K562 (cell line): ENCODE measurements around the gene NTS. TPM values are rescaled to one million over a fixed set of nuclear protein-coding genes. Genes with fewer than 3 reads are reported as not detected.
A peak's percentile ranks its signal among the peaks of the same experiment; 100 is the strongest.

Source experiments
- ATAC-seq: fragments of 200-7000 bp; cut with Tn5 transposase; 3 replicates; pipeline ENCODE4 v1.9.1; 2020; ENCODE audit warnings: moderate library complexity
- BruUV-seq: library from RNA; stranded (reverse); fragments of 400-500 nt; replicated peaks from 2 replicates; lab custom pipeline; 2021; lab: Mats Ljungman, UMichigan
- CTCF ChIA-PET: fragments of 300-600 bp; formaldehyde crosslinking; extraction: SDS; loops from one replicate; lab custom pipeline; 2021; ENCODE audit warnings: low intra/inter-chr PET ratio; lab: Yijun Ruan, JAX
- POLR2A ChIA-PET: fragments of 300-600, 350-650 bp; sonication (Branson Sonifier 250); formaldehyde crosslinking; extraction: SDS; loops from one replicate; lab custom pipeline; 2021; ENCODE audit warnings: antibody characterized with exemption, inconsistent platforms; lab: Yijun Ruan, JAX
- DNase-seq, 4 experiments: peaks; one replicate each; pipeline versions ENCODE4 v3.0.0 to v3.0.0-alpha.2; 2011 to 2018; ENCODE audit warnings: low spot score in 3 of 4, mixed read lengths in 3 of 4; ENCODE audit errors: extremely low read depth in 1 of 4
- FAIRE-seq: peaks from 2 replicates; lab custom pipeline; 2011; peaks lifted over from hg19 to GRCh38; lab: Jason Lieb, UNC
- H2AFZ ChIP-seq: 2 replicates; pipeline ENCODE4 v1.6.0; 2011; ENCODE audit warnings: low read depth, low read length, control low read depth, inconsistent platforms
- H3K27ac ChIP-seq: fragments of 200-600 bp; 3 replicates; pipeline ENCODE4 v1.8.0; 2011; ENCODE audit warnings: low read depth, mild to moderate bottlenecking, control low read depth, inconsistent platforms, low read length, moderate library complexity, mixed read lengths; ENCODE audit errors: extremely low read depth
- H3K27me3 ChIP-seq, 2 experiments: fragments of 300-600 bp in 1 of 2; 2 replicates in 1 of 2; 3 replicates in 1 of 2; pipeline versions ENCODE4 v1.6.0 to v1.8.0; 2011; ENCODE audit warnings: inconsistent platforms in 2 of 2, low read length in 2 of 2, mild to moderate bottlenecking in 1 of 2, mixed read lengths in 1 of 2, moderate library complexity in 1 of 2; ENCODE audit not compliant: control insufficient read depth in 2 of 2, insufficient read depth in 2 of 2
- H3K36me3 ChIP-seq: fragments of 300-600 bp; 3 replicates; pipeline ENCODE4 v1.8.0; 2011; ENCODE audit warnings: mild to moderate bottlenecking, low read length, inconsistent platforms; ENCODE audit not compliant: control insufficient read depth, insufficient read depth
- H3K4me1 ChIP-seq, 2 experiments: fragments of 200-600 bp in 1 of 2; replicated peaks in 1 of 2; 2 replicates in 1 of 2; 3 replicates in 1 of 2; pipeline versions ENCODE4 v1.5.1 to v1.8.0; 2011; ENCODE audit warnings: inconsistent platforms in 2 of 2, low read length in 2 of 2, mild to moderate bottlenecking in 1 of 2, mixed read lengths in 1 of 2, moderate library complexity in 1 of 2; ENCODE audit not compliant: control insufficient read depth in 2 of 2, insufficient read depth in 2 of 2
- H3K4me2 ChIP-seq: 2 replicates; pipeline ENCODE4 v1.6.1; 2011; ENCODE audit warnings: low read length, control low read depth, inconsistent platforms, mixed read lengths; ENCODE audit not compliant: insufficient read depth
- H3K4me3 ChIP-seq: fragments of 200-600 bp; sonication (generic), shearing (Covaris generic); 2 replicates; pipeline ENCODE4 v1.5.1; 2016; ENCODE audit warnings: control low read depth, inconsistent platforms
- H3K79me2 ChIP-seq: fragments of 200-600 bp; 3 replicates; pipeline ENCODE4 v1.8.0; 2011; ENCODE audit warnings: low read length, inconsistent platforms; ENCODE audit not compliant: control insufficient read depth, insufficient read depth
- H3K9ac ChIP-seq, 2 experiments: 2 replicates each; pipeline versions ENCODE4 v1.6.0 to v1.6.1; 2011; ENCODE audit warnings: low read depth in 2 of 2, low read length in 2 of 2, control low read depth in 1 of 2, inconsistent platforms in 1 of 2, mild to moderate bottlenecking in 1 of 2, mixed read lengths in 1 of 2; ENCODE audit not compliant: insufficient read depth in 1 of 2
- H3K9me1 ChIP-seq: one replicate; pipeline ENCODE4 v1.6.0; 2011; ENCODE audit warnings: inconsistent platforms, mild to moderate bottlenecking, low read length, moderate library complexity; ENCODE audit not compliant: control insufficient read depth, insufficient read depth
- H3K9me3 ChIP-seq: replicated peaks from 2 replicates; pipeline ENCODE4 v1.5.1; 2011; ENCODE audit warnings: low read depth, low read length, inconsistent platforms; ENCODE audit not compliant: control insufficient read depth, insufficient read depth
- H4K20me1 ChIP-seq: replicated peaks from 2 replicates; pipeline ENCODE4 v1.6.1; 2011; ENCODE audit warnings: low read length, inconsistent platforms, mixed read lengths; ENCODE audit not compliant: control insufficient read depth, insufficient read depth
- CBFA2T3 ChIP-seq: fragments of 450-650 bp; IDR thresholded peaks from 2 replicates; pipeline ENCODE4 v1.6.1; 2017
- CTCF ChIP-seq, 3 experiments: IDR thresholded peaks in 2 of 3; conservative IDR thresholded peaks in 1 of 3; 2 replicates each; pipeline ENCODE4 v1.5.1; 2011 to 2012; ENCODE audit warnings: low read length in 3 of 3, mild to moderate bottlenecking in 3 of 3, control low read depth in 2 of 3, improper control_type of control experiment in 1 of 3, inconsistent platforms in 1 of 3, low read depth in 1 of 3, mixed read lengths in 1 of 3, moderate library complexity in 1 of 3; ENCODE audit not compliant: insufficient read depth in 2 of 3
- RAD21 ChIP-seq, 2 experiments: fragments of 250-450 bp in 1 of 2; fragments of 450-650 bp in 1 of 2; sonication (Bioruptor Pico) in 1 of 2; formaldehyde crosslinking in 1 of 2; IDR thresholded peaks in 1 of 2; conservative IDR thresholded peaks in 1 of 2; 2 replicates each; pipeline versions ENCODE4 v1.4.0 to v1.8.0; 2020 to 2022; ENCODE audit warnings: mild to moderate bottlenecking in 2 of 2, moderate library complexity in 1 of 2
- ZBTB43 ChIP-seq: sonication (generic); formaldehyde crosslinking; IDR thresholded peaks from 2 replicates; pipeline ENCODE4 v1.8.0; 2023; ENCODE audit warnings: mild to moderate bottlenecking, missing genetic modification reagents
- ZNF165 ChIP-seq: fragments of 250-450 bp; sonication (Bioruptor Pico); IDR thresholded peaks from 2 replicates; pipeline ENCODE4 v1.4.0; 2020; ENCODE audit warnings: borderline replicate concordance
- ZNF75A ChIP-seq: fragments of 450-650 bp; formaldehyde crosslinking; IDR thresholded peaks from 2 replicates; pipeline ENCODE4 v1.4.0; 2020; ENCODE audit warnings: mild to moderate bottlenecking
- WGBS: fragments of 100-300 bp; shearing (Covaris generic); methylation state at CpG from one replicate; pipeline ENCODE4 v1.1.6; 2016; ENCODE audit warnings: low coverage, mixed read lengths; ENCODE audit not compliant: insufficient coverage; ENCODE audit errors: missing lambda C conversion rate; 5-methylcytosine and 5-hydroxymethylcytosine counted together
- in situ Hi-C: fragments of 300-500 bp; cut with MboI; formaldehyde crosslinking; loops from 4 replicates; pipeline ENCODE4 v1.15.0; 2018; ENCODE audit warnings: inconsistent platforms, mixed read lengths
- intact Hi-C: fragments of 100-400 bp; cut with micrococcal nuclease; formaldehyde crosslinking; loops from 2 replicates; pipeline ENCODE4 v1.14.2; 2022
- polyA plus RNA-seq, 8 experiments: library from polyadenylated mRNA; depleted of rRNA in 4 of 8; stranded (reverse) in 5 of 8; unstranded in 3 of 8; fragments of >200 nt; fragmentation: Nextera tagmentation in 2 of 8; fragmentation: Illumina TruSeq in 1 of 8; extraction: Ambion mirVana in 2 of 8; extraction: Trizol in 1 of 8; gene quantifications; 2 replicates each; pipeline versions ENCODE4 v1.2.1 to v1.2.3, GENCODE V29; 2011 to 2014; ENCODE audit warnings: inconsistent platforms in 1 of 8, missing spikeins in 1 of 8
- total RNA-seq, 7 experiments: library from RNA; depleted of rRNA in 6 of 7; stranded (reverse); fragments of >200 nt in 6 of 7; fragmentation: Illumina TruSeq in 2 of 7; extraction: Trizol in 2 of 7; gene quantifications; 2 replicates each; pipeline versions ENCODE4 v1.2.1 to v1.2.3, GENCODE V29; 2011 to 2021; ENCODE audit warnings: low replicate concordance in 1 of 7

NTS gene
- total and polyA plus RNA-seq, 9 of the 15 experiments (the other 6 are each of a cell fraction or from before 2014, with no cell fraction given): 0.09 to 3.4 (median 0.18) TPM; not detected in 2

GRCh38 chr12:85866986-85867776 lies 6.9 kb upstream of the NTS start:
- peak; percentile 32 for FAIRE-seq
- Histone ChIP-seq H3K36me3 (no peaks in the 10 kb centered on the region), H3K4me1 (no peaks in the 10 kb centered on the region), H3K79me2 (no peaks in the 10 kb centered on the region), H3K27me3 (no peaks in the 10 kb centered on the region), H3K9ac (no peak overlapping the region), H2AFZ (no peak overlapping the region), H3K4me3 (no peak overlapping the region), H3K4me2 (no peak overlapping the region), H3K9me1 (no peaks in the 10 kb centered on the region), H3K9me3 (no peaks in the 10 kb centered on the region), H4K20me1 (no peaks in the 10 kb centered on the region), H3K27ac (no peak overlapping the region)
- intact Hi-C loops (no loop called here), in situ Hi-C loops (no loop called here)
- no TSS peak for BruUV-seq
- no peak for TF ChIP-seq CBFA2T3
- TF ChIP-seq ZNF75A (CRISPR knock-in tag): no peak
- TF ChIP-seq ZBTB43 (CRISPR knock-in tag): no peak
- TF ChIP-seq RAD21 (CRISPR knock-in tag; conservative IDR thresholded peaks at IDR 0.05 in 1 of 2, IDR thresholded peaks at IDR 0.05 in 1 of 2): peak; percentile 35 to 50
- TF ChIP-seq CTCF (IDR thresholded peaks at IDR 0.05 in 2 of 3, conservative IDR thresholded peaks at IDR 0.05 in 1 of 3; ENCODE audit: insufficient read depth in 2 of 3, low read depth in 1 of 3, low read length in 3 of 3): peak in 2 of 3 experiments; percentile 27 to 28; a peak in 3 of 6 replicates
- TF ChIP-seq ZNF165 (CRISPR knock-in tag): no peak
- DNase-seq: peak; percentile 5 to 12 (median 10)
- ChIA-PET POLR2A (no interaction called here), CTCF (no interaction called here)
- 0% methylated on average over 5 of the region's 5 CpGs for WGBS
- no peak for ATAC-seq
